Osteoblast (primary cell): ENCODE results near the gene HTRA1. TPM values are rescaled to one million over a fixed set of nuclear protein-coding genes. Genes with fewer than 3 reads are reported as not detected.

Experiments used
- DNase-seq: peaks from one replicate; pipeline ENCODE4 v3.0.0; 2011; ENCODE audit warnings: low spot score, mixed read lengths; ENCODE audit not compliant: insufficient read length; ENCODE audit errors: missing footprints
- H2AFZ ChIP-seq: 2 replicates; pipeline ENCODE4 v1.6.0; 2011; ENCODE audit warnings: mild to moderate bottlenecking, low read length
- H3K27ac ChIP-seq: 2 replicates; pipeline ENCODE4 v1.5.1; 2011; ENCODE audit warnings: mild to moderate bottlenecking, low read depth, low read length, moderate library complexity
- H3K27me3 ChIP-seq: 2 replicates; pipeline ENCODE4 v1.6.0; 2012; ENCODE audit warnings: mild to moderate bottlenecking, control low read depth, inconsistent platforms, low read length, moderate library complexity; ENCODE audit not compliant: insufficient read depth
- H3K36me3 ChIP-seq: 2 replicates; pipeline ENCODE4 v1.5.1; 2011; ENCODE audit warnings: mild to moderate bottlenecking, low read length, control low read depth, moderate library complexity; ENCODE audit not compliant: insufficient read depth
- H3K4me1 ChIP-seq: 2 replicates; pipeline ENCODE4 v1.5.1; 2011; ENCODE audit warnings: mild to moderate bottlenecking, low read length, control low read depth, moderate library complexity; ENCODE audit not compliant: insufficient read depth
- H3K4me2 ChIP-seq: 2 replicates; pipeline ENCODE4 v1.6.0; 2011; ENCODE audit warnings: mild to moderate bottlenecking, low read length; ENCODE audit not compliant: insufficient read depth
- H3K4me3 ChIP-seq: fragments of 200-600 bp; sonication (generic); 3 replicates; pipeline ENCODE4 v1.5.1; 2012; ENCODE audit warnings: mild to moderate bottlenecking, low read length, inconsistent platforms; ENCODE audit not compliant: insufficient read depth
- H3K79me2 ChIP-seq: 2 replicates; pipeline ENCODE4 v1.6.0; 2012; ENCODE audit warnings: mild to moderate bottlenecking, low read length, control low read depth, inconsistent platforms; ENCODE audit not compliant: insufficient read depth
- H3K9me3 ChIP-seq: 2 replicates; pipeline ENCODE4 v1.5.1; 2011; ENCODE audit warnings: low read depth, low read length, control low read depth
- H4K20me1 ChIP-seq: 2 replicates; pipeline ENCODE4 v1.6.0; 2012; ENCODE audit warnings: mild to moderate bottlenecking, low read length, control low read depth; ENCODE audit not compliant: insufficient read depth
- CTCF ChIP-seq: IDR thresholded peaks from 2 replicates; pipeline ENCODE4 v1.5.1; 2011; ENCODE audit warnings: mild to moderate bottlenecking, low read depth, low read length, moderate library complexity; ENCODE audit errors: extremely low read depth
- total RNA-seq: library from RNA; depleted of rRNA; stranded (reverse); fragments of >200 nt; gene quantifications from 2 replicates; pipeline ENCODE4 v1.2.3, GENCODE V29; 2012

The HTRA1 gene
- total RNA-seq, 1 donor: 392 TPM

- no peaks in the 10 kb centered on the region for H3K4me1 ChIP-seq
- H3K79me2 ChIP-seq: no peaks in the 10 kb centered on the region
- DNase-seq: no peak
- no peak overlapping the region for H3K4me3 ChIP-seq
- no peak overlapping the region for H2AFZ ChIP-seq
- peaks cover 5% of the 10 kb centered on the region for H3K27me3 ChIP-seq
- no peaks in the 10 kb centered on the region for H3K9me3 ChIP-seq
- no peak overlapping the region for H3K4me2 ChIP-seq
- H4K20me1 ChIP-seq: no peaks in the 10 kb centered on the region
- TF ChIP-seq CTCF: no peak
- H3K27ac ChIP-seq: no peak overlapping the region
- no peaks in the 10 kb centered on the region for H3K36me3 ChIP-seq
These were observed 89.6 kb downstream of the HTRA1 start for GRCh38 chr10:122550983-122551382.

- DNase-seq: no peak
- no peaks in the 10 kb centered on the region for H3K9me3 ChIP-seq
- no peaks in the 10 kb centered on the region for H3K4me1 ChIP-seq
- no peak overlapping the region for H3K4me3 ChIP-seq
- no peaks in the 10 kb centered on the region for H3K36me3 ChIP-seq
- no peak overlapping the region for H3K4me2 ChIP-seq
- no peaks in the 10 kb centered on the region for H3K79me2 ChIP-seq
- H3K27ac ChIP-seq: no peak overlapping the region
- no peak for TF ChIP-seq CTCF
- peaks cover 10% of the 10 kb centered on the region for H3K27me3 ChIP-seq
- no peaks in the 10 kb centered on the region for H4K20me1 ChIP-seq
- no peak overlapping the region for H2AFZ ChIP-seq
These were observed 90.1 kb downstream of the HTRA1 start for GRCh38 chr10:122551450-122551849.

GRCh38 chr10:122553341-122553740 is 92.0 kb downstream of the HTRA1 start:
- TF ChIP-seq CTCF: no peak

GRCh38 chr10:122554131-122555036 is 93.0 kb downstream of the HTRA1 start:
- no peaks in the 10 kb centered on the region for H3K4me1 ChIP-seq
- H2AFZ ChIP-seq: no peak overlapping the region
- H4K20me1 ChIP-seq: no peaks in the 10 kb centered on the region
- no peaks in the 10 kb centered on the region for H3K36me3 ChIP-seq
- no peaks in the 10 kb centered on the region for H3K9me3 ChIP-seq
- H3K79me2 ChIP-seq: no peaks in the 10 kb centered on the region
- no peak for TF ChIP-seq CTCF
- no peak overlapping the region for H3K4me2 ChIP-seq
- H3K4me3 ChIP-seq: no peak overlapping the region
- no peak for DNase-seq
- H3K27ac ChIP-seq: no peak overlapping the region
- H3K27me3 ChIP-seq: peaks cover 11% of the 10 kb centered on the region

More at GRCh38 chr10:122553341-122553740, 92.0 kb downstream of the HTRA1 start:
- no peaks in the 10 kb centered on the region for H3K79me2 ChIP-seq
- no peaks in the 10 kb centered on the region for H3K4me1 ChIP-seq
- H3K27ac ChIP-seq: no peak overlapping the region
- no peaks in the 10 kb centered on the region for H3K36me3 ChIP-seq
- no peaks in the 10 kb centered on the region for H4K20me1 ChIP-seq
- peaks cover 11% of the 10 kb centered on the region for H3K27me3 ChIP-seq
- no peaks in the 10 kb centered on the region for H3K9me3 ChIP-seq
- no peak overlapping the region for H3K4me2 ChIP-seq
- no peak for DNase-seq
- H2AFZ ChIP-seq: no peak overlapping the region
- H3K4me3 ChIP-seq: no peak overlapping the region
